ENCODE results near the gene CCT7. TPM values are rescaled to one million over a fixed set of nuclear protein-coding genes. Genes with fewer than 3 reads are reported as not detected.
"Not testable (repeated sequence)": the region's sequence is repeated elsewhere in the genome, so short reads cannot be mapped to it uniquely, and the experiment has no call there.

CCT7 gene
- total and polyA plus RNA-seq, 8 donors, result 177 to 233 (median 214) TPM

DNA sequence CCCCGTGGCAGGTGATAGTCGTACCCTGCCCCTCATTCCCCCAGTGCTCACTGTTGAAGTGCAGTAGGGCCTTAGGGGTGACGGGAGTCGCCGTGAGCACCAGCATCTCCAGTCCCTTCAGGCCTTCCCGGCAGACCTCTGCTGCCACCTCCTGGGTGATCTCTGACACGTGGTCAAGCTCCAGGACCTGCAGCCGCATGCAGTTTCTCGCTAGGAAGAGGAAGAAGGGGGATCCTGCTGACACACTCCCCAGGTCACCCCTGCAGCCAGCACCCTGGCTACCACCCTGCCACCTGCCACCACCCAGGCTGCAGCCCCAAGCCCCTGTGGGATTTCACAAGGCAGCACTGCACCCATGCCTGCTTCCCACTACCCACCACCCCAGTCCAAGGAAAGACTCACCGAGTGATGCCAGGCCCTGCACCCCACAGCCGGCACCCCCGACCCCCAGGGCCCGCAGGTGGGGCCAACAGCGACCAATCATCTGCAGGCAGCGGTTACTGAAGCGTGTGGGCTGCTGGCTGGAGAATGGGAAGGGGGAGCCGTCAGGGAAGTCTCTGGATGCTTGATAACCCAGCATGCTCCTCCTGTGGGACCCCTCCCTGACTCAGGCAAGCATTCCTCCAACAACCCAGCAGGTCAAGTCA, 26.4 kb downstream of the CCT7 start:
- peak; percentile 92 for ATAC-seq
- intact Hi-C loops (cut with DNase I), result no loop called here
- TF ChIP-seq, protein P1, sequence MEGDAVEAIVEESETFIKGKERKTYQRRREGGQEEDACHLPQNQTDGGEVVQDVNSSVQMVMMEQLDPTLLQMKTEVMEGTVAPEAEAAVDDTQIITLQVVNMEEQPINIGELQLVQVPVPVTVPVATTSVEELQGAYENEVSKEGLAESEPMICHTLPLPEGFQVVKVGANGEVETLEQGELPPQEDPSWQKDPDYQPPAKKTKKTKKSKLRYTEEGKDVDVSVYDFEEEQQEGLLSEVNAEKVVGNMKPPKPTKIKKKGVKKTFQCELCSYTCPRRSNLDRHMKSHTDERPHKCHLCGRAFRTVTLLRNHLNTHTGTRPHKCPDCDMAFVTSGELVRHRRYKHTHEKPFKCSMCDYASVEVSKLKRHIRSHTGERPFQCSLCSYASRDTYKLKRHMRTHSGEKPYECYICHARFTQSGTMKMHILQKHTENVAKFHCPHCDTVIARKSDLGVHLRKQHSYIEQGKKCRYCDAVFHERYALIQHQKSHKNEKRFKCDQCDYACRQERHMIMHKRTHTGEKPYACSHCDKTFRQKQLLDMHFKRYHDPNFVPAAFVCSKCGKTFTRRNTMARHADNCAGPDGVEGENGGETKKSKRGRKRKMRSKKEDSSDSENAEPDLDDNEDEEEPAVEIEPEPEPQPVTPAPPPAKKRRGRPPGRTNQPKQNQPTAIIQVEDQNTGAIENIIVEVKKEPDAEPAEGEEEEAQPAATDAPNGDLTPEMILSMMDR (IDR thresholded peaks at IDR 0.05), result peak; percentile 30 to 32
- Histone ChIP-seq H3K27me3 (peaks cover 0 to 6% of the 10 kb centered on the region in 2 donors), H3K27ac (no peak overlapping the region), H3K36me3 (no peaks in the 10 kb centered on the region), H3K9me3 (no peaks in the 10 kb centered on the region), H3K4me1 (no peaks in the 10 kb centered on the region), H3K4me3 (no peak overlapping the region)
- DNase-seq, result peak in 3 of 4 donors; percentile 50 to 80 (median 54)

DNA sequence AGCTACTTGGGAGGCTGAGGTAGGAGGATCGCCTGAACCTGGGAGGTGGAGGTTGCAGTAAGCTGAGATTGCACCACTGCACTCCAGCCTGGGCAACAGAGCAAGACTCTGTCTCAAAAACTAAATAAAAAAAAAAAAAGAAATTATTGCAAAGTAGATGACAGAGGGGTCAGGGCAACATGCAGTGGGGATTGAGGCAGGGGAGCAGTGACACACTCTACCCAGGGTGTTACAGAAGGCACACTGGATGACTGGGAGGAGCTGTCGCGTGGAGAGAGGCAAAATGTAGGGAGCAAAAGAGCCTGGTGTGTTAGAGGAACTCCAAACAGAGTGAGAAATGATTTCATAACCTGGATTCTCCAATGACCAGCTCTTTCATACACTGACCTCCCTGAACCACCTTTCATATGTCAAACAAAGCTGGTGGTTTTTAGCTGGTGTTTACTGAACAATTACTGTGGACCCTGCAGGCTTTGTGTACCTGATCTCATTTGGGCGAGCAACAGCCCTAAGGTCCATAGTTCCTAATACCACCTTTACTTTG, 28.1 kb downstream of the CCT7 start:
- H3K27ac ChIP-seq, result no peak overlapping the region
- no peaks in the 10 kb centered on the region for H3K9me3 ChIP-seq
- DNase-seq (no peak), ATAC-seq (no peak)
- H3K36me3 ChIP-seq, result no peaks in the 10 kb centered on the region
- no peaks in the 10 kb centered on the region for H3K4me1 ChIP-seq
- peaks cover 0 to 19% of the 10 kb centered on the region in 2 donors for H3K27me3 ChIP-seq
- no peak overlapping the region for H3K4me3 ChIP-seq
- intact Hi-C loops (cut with DNase I), result no loop called here
- TF ChIP-seq, protein P1 (IDR thresholded peaks at IDR 0.05), result no peak

DNA sequence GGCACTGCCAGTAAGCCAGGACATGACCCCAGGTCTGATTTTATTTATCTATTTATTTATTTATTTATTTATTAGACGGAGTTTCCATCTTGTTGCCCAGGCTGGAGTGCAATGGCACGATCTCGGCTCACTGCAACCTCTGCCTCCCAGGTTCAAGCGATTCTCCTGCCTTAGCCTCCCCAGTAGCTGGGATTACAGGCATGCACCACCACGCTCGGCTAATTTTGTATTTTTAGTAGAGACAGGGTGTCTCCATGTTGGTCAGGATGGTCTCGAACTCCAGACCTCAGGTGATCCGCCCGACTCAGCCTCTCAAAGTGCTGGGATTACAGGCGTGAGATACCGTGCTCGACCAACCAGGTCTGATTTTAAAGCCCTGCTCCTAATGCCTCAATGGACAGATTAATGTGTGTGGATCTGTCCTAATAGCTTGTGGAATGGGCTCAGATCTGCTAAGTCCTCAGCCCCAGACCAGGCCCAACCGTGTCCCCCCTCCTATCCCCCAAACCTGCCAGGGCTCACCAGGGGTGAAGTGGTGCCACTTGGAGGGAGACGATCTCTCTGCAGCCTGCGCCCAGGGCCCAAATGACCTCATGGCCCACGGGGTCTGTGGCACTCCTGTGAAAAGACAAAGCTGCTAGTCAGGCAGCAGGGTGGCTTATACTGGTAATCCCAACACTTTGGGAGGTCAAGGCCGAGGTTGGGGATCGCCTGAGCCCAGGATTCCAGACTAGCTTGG, 28.8 kb downstream of the CCT7 start:
- H3K4me1 ChIP-seq; H3K36me3 ChIP-seq; ATAC-seq; H3K9me3 ChIP-seq; H3K4me3 ChIP-seq; DNase-seq; H3K27ac ChIP-seq; intact Hi-C loops (cut with DNase I): not testable (repeated sequence)
- H3K27me3 ChIP-seq, result peaks cover 0 to 26% of the 10 kb centered on the region in 2 donors

DNA sequence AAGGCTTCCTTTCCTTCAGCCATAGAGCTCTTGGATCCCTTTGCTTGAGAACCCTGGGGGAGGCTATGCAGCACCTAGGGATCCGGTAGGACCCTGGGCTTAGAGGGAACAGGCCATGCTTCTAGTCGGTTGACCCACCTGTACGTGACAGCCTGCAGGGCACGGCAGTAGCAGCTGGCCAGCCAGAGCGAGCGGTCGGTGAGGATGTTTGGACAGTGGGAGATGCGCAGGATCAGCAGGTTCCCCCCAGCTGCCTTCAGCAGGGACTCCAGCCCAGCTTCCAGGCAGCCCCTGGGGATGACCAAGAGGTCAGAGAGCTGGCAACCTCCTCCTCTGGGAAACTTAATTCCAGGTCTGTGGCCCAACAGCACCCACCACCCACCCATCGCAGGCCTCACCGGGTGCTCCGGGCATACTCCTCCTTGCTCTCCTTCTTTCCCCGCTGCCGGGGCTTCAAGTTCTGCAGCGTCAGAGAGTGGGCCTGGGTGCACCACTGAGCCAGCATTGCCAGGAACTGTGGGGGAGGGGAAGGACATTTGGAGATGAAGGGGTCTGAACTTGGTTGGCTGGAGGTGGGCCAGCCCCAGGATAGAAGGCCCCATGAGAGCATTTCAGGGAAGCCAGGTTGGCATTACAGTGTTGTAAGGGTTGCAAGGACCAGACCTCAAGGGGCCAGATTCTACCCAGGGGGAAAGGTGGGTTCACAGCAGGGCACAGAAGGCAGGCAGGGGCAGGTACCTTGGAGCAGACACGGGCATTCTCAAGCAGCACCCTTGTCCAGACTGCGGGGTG, 29.6 kb downstream of the CCT7 start:
- TF ChIP-seq, protein P1 (IDR thresholded peaks at IDR 0.05), result no peak
- ATAC-seq (no peak), DNase-seq (peak in 1 of 4 donors; percentile 71)
- Histone ChIP-seq H3K27ac (no peak overlapping the region), H3K9me3 (no peaks in the 10 kb centered on the region), H3K4me3 (no peak overlapping the region), H3K36me3 (no peaks in the 10 kb centered on the region), H3K27me3 (peaks cover 6 to 35% of the 10 kb centered on the region in 2 donors), H3K4me1 (peaks cover 0 to under 1% of the 10 kb centered on the region in 2 donors)
- intact Hi-C loops (cut with DNase I), result no loop called here

DNA sequence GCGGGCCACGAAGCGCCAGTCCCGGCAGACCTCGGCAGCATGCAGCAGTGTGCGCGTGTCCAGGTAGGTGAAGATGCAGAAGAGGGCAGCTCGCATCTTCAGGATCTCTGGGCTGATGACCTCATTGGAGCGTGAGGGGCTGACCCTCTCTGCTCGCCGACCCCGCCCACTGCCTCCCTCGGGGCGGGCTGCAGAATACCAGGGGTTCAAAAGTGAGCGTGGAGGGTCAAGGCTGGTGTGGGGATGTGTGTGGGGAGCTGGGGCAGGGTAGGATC, 30.2 kb downstream of the CCT7 start:
- no peaks in the 10 kb centered on the region for H3K9me3 ChIP-seq
- H3K27me3 ChIP-seq, result peaks cover 10 to 40% of the 10 kb centered on the region in 2 donors
- TF ChIP-seq, protein P1 (IDR thresholded peaks at IDR 0.05), result no peak
- peaks cover 0 to 5% of the 10 kb centered on the region in 2 donors for H3K4me1 ChIP-seq
- intact Hi-C loops (cut with DNase I), result no loop called here
- DNase-seq, result peak in 1 of 4 donors; percentile 63
- no peak overlapping the region for H3K4me3 ChIP-seq
- no peak overlapping the region for H3K27ac ChIP-seq
- no peak for ATAC-seq
- H3K36me3 ChIP-seq, result no peaks in the 10 kb centered on the region

Data from left lung (tissue), 10 donors.